ENCODE data around the gene C3orf80. TPM values are rescaled to one million over a fixed set of nuclear protein-coding genes. Genes with fewer than 3 reads are reported as not detected.
A peak's percentile ranks its signal among the peaks of the same experiment; 100 is the strongest.

Gene C3orf80
- total and polyA plus RNA-seq, 2 experiments from 2014 or later = 1.1 to 4.1 TPM

DNA sequence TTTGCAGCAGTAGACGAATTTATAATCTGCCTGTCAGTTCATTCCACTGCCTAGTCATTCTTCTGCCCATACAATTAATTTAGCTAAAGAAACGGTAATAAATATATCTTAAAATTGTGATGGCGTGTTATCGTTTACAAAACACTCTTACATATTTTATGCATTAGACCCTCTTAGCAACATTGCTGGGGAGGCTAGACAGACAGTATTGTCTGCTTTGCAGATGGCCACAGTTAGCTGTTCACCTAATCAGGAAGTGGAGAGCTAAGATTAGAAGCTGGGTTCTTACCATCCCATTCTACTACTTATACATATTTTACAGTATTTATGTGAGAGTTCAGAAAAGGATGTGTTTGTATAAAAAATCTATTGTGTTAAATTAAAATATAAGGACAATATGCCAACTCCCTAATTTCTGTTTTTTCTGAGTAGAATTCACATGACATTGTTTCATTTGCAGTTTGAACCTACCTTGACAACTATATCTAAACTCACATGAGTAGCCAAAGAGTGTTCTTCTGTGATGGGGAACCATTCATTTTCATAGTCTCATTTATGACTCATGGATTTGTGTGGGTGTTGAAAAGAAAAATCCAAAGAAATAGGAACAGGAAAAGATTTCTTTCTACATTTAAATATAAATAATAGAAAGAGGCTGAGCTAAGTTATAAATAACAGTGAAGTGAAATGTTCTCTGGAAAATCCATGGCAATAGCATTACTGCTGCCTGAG is 41.7 kb upstream of the C3orf80 start:
- Histone ChIP-seq H3K4me3 (no peak overlapping the region), H3K36me3 (no peaks in the 10 kb centered on the region), H3K27me3 (no peaks in the 10 kb centered on the region), H3K9me3 (ENCODE audit: low read depth) (no peaks in the 10 kb centered on the region), H3K4me1 (ENCODE audit: low read depth) (peaks cover 10% of the 10 kb centered on the region), H3K27ac (no peak overlapping the region)
- DNase-seq (ENCODE audit: low read depth in 1 of 2, low spot score in 1 of 2) = peak in 1 of 2 donors; percentile 43
- TF ChIP-seq, protein P1, sequence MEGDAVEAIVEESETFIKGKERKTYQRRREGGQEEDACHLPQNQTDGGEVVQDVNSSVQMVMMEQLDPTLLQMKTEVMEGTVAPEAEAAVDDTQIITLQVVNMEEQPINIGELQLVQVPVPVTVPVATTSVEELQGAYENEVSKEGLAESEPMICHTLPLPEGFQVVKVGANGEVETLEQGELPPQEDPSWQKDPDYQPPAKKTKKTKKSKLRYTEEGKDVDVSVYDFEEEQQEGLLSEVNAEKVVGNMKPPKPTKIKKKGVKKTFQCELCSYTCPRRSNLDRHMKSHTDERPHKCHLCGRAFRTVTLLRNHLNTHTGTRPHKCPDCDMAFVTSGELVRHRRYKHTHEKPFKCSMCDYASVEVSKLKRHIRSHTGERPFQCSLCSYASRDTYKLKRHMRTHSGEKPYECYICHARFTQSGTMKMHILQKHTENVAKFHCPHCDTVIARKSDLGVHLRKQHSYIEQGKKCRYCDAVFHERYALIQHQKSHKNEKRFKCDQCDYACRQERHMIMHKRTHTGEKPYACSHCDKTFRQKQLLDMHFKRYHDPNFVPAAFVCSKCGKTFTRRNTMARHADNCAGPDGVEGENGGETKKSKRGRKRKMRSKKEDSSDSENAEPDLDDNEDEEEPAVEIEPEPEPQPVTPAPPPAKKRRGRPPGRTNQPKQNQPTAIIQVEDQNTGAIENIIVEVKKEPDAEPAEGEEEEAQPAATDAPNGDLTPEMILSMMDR (IDR thresholded peaks at IDR 0.05; ENCODE audit: low read depth, low read length) = no peak

DNA sequence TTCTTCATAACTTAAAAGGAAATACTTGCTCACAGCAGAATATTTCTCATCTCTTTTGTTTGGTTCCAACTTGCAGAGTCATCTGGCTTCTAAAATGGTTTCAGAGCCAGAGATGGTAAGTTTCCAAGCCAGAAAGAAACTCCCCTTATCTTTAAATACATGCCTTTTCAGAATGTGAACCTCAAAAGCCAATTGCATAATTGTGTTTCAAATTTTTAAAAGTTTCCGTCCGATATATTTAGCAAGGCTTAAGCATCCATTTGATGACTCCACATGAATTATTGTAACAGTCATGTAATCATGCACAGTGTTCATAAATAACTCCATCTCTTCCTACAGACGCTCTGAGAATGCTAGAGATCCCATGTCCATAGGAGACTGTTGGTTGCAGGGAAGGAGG is 40.6 kb upstream of the C3orf80 start:
- Histone ChIP-seq H3K27ac (no peak overlapping the region), H3K4me3 (no peak overlapping the region)

DNA sequence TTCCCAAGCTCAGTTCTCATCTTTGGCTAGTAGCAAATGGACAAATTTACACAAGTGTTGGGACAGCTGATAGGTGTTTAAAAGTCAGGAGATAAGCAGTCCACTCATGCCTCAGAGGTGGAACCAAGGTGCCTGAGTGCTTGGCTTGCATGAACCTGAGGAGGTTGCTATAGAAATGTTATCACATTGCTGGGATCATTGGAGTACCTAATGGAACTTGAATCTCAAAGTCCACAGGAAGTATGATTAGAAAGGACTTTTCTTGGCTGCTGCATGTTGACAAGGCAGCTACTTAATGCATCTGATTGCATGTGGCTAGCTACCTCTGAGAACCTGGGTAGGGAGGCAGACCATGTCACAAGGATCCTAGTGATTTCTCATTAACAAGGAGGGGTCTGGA is 39.5 kb upstream of the C3orf80 start:
- TF ChIP-seq, protein P1 (IDR thresholded peaks at IDR 0.05; ENCODE audit: low read depth, low read length) = no peak
- Histone ChIP-seq H3K36me3 (no peaks in the 10 kb centered on the region), H3K4me1 (ENCODE audit: low read depth) (peaks cover 10% of the 10 kb centered on the region), H3K27me3 (no peaks in the 10 kb centered on the region), H3K4me3 (no peak overlapping the region), H3K27ac (no peak overlapping the region), H3K9me3 (ENCODE audit: low read depth) (no peaks in the 10 kb centered on the region)
- DNase-seq (ENCODE audit: low read depth in 1 of 2, low spot score in 1 of 2) = no peak

More for the DNA sequence above, 40.6 kb upstream of the C3orf80 start:
- Histone ChIP-seq H3K36me3 (no peaks in the 10 kb centered on the region), H3K4me1 (ENCODE audit: low read depth) (peaks cover 10% of the 10 kb centered on the region), H3K9me3 (ENCODE audit: low read depth) (no peaks in the 10 kb centered on the region), H3K27me3 (no peaks in the 10 kb centered on the region)
- TF ChIP-seq, protein P1 (IDR thresholded peaks at IDR 0.05; ENCODE audit: low read depth, low read length) = no peak
- peak in 1 of 2 donors; percentile 95 for DNase-seq (ENCODE audit: low read depth in 1 of 2, low spot score in 1 of 2)

DNA sequence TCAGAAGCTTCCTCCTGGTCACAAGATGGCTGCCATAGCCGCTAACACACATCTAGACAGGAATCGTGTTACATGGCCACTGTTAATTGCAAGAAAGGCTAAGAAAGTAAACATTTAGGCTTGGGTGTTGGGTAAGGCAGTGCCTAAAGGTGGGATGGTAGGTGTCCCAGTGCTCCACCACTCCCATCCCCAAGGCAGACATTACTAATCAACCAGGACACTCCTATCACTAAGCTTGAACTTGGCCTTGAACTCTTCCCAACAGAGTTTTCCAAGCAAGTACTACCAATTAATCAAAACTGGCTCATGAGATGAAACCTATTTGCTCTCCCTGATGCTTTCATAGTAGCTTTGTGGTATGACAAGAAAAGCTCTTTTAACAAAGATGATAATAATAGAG is 37.9 kb upstream of the C3orf80 start:
- no peak overlapping the region for H3K27ac ChIP-seq
- peaks cover 10% of the 10 kb centered on the region for H3K4me1 ChIP-seq (ENCODE audit: low read depth)
- H3K36me3 ChIP-seq = no peaks in the 10 kb centered on the region
- no peaks in the 10 kb centered on the region for H3K27me3 ChIP-seq
- no peaks in the 10 kb centered on the region for H3K9me3 ChIP-seq (ENCODE audit: low read depth)
- DNase-seq (ENCODE audit: low read depth in 1 of 2, low spot score in 1 of 2) = no peak
- TF ChIP-seq, protein P1 (IDR thresholded peaks at IDR 0.05; ENCODE audit: low read depth, low read length) = no peak
- no peak overlapping the region for H3K4me3 ChIP-seq

DNA sequence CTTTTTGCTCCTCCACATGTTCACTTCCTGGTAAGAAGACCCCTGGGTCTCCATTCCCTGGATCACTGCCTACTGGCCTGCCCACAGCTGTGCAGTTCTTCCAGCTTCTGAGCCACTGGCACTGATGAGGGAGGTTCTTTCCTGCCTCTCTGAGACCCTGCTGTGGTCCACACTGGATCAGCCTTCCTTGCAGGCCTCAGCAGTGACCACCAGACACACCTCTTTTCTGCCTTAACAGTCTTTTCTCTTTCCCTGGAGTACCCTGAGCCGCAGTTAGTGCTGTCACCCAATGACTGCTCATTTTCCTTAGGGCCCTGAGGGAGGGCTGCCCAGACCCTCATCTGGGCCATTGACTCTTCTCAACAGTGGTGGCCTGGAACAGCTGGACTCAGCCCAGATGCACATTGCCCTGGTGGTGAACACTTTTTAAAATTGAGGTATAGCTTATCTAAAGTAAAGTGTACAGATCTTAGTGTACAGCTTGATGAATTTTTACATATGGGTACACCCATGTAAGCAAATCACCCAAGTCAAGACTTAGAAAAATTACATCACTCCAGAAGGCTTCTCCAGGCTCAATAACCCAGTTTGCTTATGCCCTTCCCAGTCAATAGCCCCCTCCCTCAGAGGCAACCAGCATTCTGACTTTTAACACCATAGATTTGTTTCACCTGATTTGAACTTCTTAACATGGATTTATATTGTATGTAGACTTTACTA is 32.8 kb upstream of the C3orf80 start:
- TF ChIP-seq, protein P1 (IDR thresholded peaks at IDR 0.05; ENCODE audit: low read depth, low read length) = no peak

More for the DNA sequence above, 32.8 kb upstream of the C3orf80 start:
- no peak overlapping the region for H3K27ac ChIP-seq
- no peak for DNase-seq (ENCODE audit: low read depth in 1 of 2, low spot score in 1 of 2)
- H3K36me3 ChIP-seq = no peaks in the 10 kb centered on the region
- no peaks in the 10 kb centered on the region for H3K27me3 ChIP-seq
- H3K9me3 ChIP-seq (ENCODE audit: low read depth) = no peaks in the 10 kb centered on the region
- no peaks in the 10 kb centered on the region for H3K4me1 ChIP-seq (ENCODE audit: low read depth)
- no peak overlapping the region for H3K4me3 ChIP-seq

Measured in cardiac muscle cell (in vitro differentiated cells and primary cell).